PC-9 (cell line): Measurements from ENCODE around the gene UTP11. TPM values are rescaled to one million over a fixed set of nuclear protein-coding genes. Genes with fewer than 3 reads are reported as not detected.
A peak's percentile ranks its signal among the peaks of the same experiment; 100 is the strongest.

Source experiments
- BruUV-seq: library from RNA; stranded (reverse); fragments of 400-500 nt; replicated peaks from 2 replicates; lab custom pipeline; 2021; lab: Mats Ljungman, UMichigan
- CTCF ChIA-PET: fragments of 300-600 bp; sonication (Branson Sonifier 250); formaldehyde crosslinking; loops from one replicate; lab custom pipeline; 2022; ENCODE audit warnings: antibody characterized with exemption; lab: Charles Lee
- POLR2A ChIA-PET: fragments of 300-600 bp; sonication (Branson Sonifier 250); formaldehyde crosslinking; loops from one replicate; lab custom pipeline; 2022; ENCODE audit warnings: antibody characterized with exemption; ENCODE audit not compliant: unreplicated experiment; lab: Charles Lee
- DNase-seq, 2 experiments: peaks; one replicate each; pipeline versions ENCODE4 v3.0.0 to v3.0.0-alpha.2; 2015 to 2022; ENCODE audit warnings: mixed read lengths in 1 of 2
- H2AFZ ChIP-seq: fragments of 200-600 bp; sonication (generic); 2 replicates; pipeline ENCODE4 v1.8.1; 2017; ENCODE audit warnings: antibody characterized with exemption
- H3F3A ChIP-seq: fragments of 200-600 bp; sonication (generic); 2 replicates; pipeline ENCODE4 v1.8.1; 2017; ENCODE audit warnings: antibody characterized with exemption, mild to moderate bottlenecking, low read depth; ENCODE audit not compliant: insufficient read depth
- H3K27ac ChIP-seq: fragments of 200-600 bp; sonication (generic); 2 replicates; pipeline ENCODE4 v1.6.1; 2016; ENCODE audit warnings: mixed run types
- H3K27me3 ChIP-seq: fragments of 200-600 bp; sonication (generic); 2 replicates; pipeline ENCODE4 v1.6.1; 2016; ENCODE audit warnings: low read depth, mixed run types; ENCODE audit not compliant: insufficient read depth
- H3K36me3 ChIP-seq: fragments of 200-600 bp; sonication (generic); 2 replicates; pipeline ENCODE4 v1.6.1; 2016; ENCODE audit warnings: low read depth, mixed run types
- H3K4me1 ChIP-seq: fragments of 200-600 bp; sonication (generic); replicated peaks from 2 replicates; pipeline ENCODE4 v1.6.1; 2016; ENCODE audit warnings: mixed run types; ENCODE audit not compliant: insufficient read depth
- H3K4me2 ChIP-seq: fragments of 200-600 bp; sonication (generic); 2 replicates; pipeline ENCODE4 v1.6.1; 2017; ENCODE audit warnings: mixed run types
- H3K4me3 ChIP-seq: fragments of 200-600 bp; sonication (generic); 2 replicates; pipeline ENCODE4 v1.6.1; 2016; ENCODE audit warnings: mixed run types
- H3K79me2 ChIP-seq: fragments of 200-600 bp; sonication (generic); 2 replicates; pipeline ENCODE4 v1.6.1; 2017; ENCODE audit warnings: low read depth, mixed run types
- H3K9me2 ChIP-seq: fragments of 200-600 bp; sonication (generic); 2 replicates; pipeline ENCODE4 v1.8.1; 2017; ENCODE audit warnings: mild to moderate bottlenecking; ENCODE audit not compliant: insufficient read depth
- H3K9me3 ChIP-seq: fragments of 200-600 bp; sonication (generic); 2 replicates; pipeline ENCODE4 v1.8.1; 2016; ENCODE audit warnings: low read depth; ENCODE audit not compliant: insufficient read depth
- H4K20me1 ChIP-seq: fragments of 200-600 bp; sonication (generic); 2 replicates; pipeline ENCODE4 v1.8.1; 2017; ENCODE audit not compliant: insufficient read depth
- EZH2 ChIP-seq: fragments of 200-600 bp; sonication (generic); IDR thresholded peaks from 2 replicates; pipeline ENCODE4 v1.8.0; 2017; ENCODE audit warnings: antibody characterized with exemption, low read depth
- intact Hi-C: fragments of 100-400 bp; cut with micrococcal nuclease; formaldehyde crosslinking; loops from one replicate; pipeline ENCODE4 v1.10.0; 2022; ENCODE audit not compliant: unreplicated experiment
- total RNA-seq: library from RNA; stranded (reverse); gene quantifications from 2 replicates; pipeline ENCODE4 v1.2.3, GENCODE V29; 2021
- TF ChIP-seq, protein P1 (sequence below): fragments of 200-600 bp; sonication (generic); conservative IDR thresholded peaks from 2 replicates; pipeline ENCODE4 v1.6.1; 2017; ENCODE audit warnings: mixed run types, antibody characterized with exemption, mild to moderate bottlenecking, moderate library complexity

The UTP11 gene
- total RNA-seq, 1 experiment from 2014 or later = 36.4 TPM

DNA sequence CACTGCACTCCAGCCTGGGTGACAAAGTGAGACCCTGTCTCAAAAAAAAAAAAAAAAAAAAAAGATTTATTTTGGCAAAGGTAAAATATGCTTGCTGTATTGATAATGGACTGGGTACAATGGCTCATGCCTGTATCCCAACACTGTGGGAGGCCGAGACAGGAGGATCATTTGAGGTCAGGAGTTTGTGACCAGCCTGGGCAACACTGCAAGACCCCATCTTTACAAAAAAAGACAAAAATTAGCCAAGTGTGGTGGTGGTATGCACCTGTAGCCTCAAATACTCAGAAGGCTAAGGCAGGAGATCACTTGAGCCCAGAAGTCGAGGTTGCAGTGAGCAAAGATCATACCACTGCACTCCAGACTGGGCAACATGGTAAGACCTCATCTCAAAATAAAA lies 29.0 kb upstream of the UTP11 start:
- H3K79me2 ChIP-seq = peaks cover 18% of the 10 kb centered on the region
- H3F3A ChIP-seq = 0 out of 2 replicates have a peak, but pooled peaks cover 4% of the 10 kb centered on the region
- no peak overlapping the region for H3K4me2 ChIP-seq
- no peaks in the 10 kb centered on the region for H3K27me3 ChIP-seq
- peaks cover 5% of the 10 kb centered on the region; the same call in 1 of the 2 replicates for H4K20me1 ChIP-seq
- intact Hi-C loops = no loop called here
- H3K9me3 ChIP-seq = no peaks in the 10 kb centered on the region
- DNase-seq = no peak
- H3K9me2 ChIP-seq = no peaks in the 10 kb centered on the region
- no peak overlapping the region for H2AFZ ChIP-seq
- no TSS peak for BruUV-seq
- H3K4me3 ChIP-seq = no peak overlapping the region
- no peak overlapping the region for H3K27ac ChIP-seq
- H3K36me3 ChIP-seq = peaks cover 34% of the 10 kb centered on the region
- TF ChIP-seq EZH2 = no peak
- TF ChIP-seq, protein P1, sequence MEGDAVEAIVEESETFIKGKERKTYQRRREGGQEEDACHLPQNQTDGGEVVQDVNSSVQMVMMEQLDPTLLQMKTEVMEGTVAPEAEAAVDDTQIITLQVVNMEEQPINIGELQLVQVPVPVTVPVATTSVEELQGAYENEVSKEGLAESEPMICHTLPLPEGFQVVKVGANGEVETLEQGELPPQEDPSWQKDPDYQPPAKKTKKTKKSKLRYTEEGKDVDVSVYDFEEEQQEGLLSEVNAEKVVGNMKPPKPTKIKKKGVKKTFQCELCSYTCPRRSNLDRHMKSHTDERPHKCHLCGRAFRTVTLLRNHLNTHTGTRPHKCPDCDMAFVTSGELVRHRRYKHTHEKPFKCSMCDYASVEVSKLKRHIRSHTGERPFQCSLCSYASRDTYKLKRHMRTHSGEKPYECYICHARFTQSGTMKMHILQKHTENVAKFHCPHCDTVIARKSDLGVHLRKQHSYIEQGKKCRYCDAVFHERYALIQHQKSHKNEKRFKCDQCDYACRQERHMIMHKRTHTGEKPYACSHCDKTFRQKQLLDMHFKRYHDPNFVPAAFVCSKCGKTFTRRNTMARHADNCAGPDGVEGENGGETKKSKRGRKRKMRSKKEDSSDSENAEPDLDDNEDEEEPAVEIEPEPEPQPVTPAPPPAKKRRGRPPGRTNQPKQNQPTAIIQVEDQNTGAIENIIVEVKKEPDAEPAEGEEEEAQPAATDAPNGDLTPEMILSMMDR = no peak
- peaks cover 6% of the 10 kb centered on the region for H3K4me1 ChIP-seq
- CTCF ChIA-PET = no interaction called here
- POLR2A ChIA-PET = no interaction called here

DNA sequence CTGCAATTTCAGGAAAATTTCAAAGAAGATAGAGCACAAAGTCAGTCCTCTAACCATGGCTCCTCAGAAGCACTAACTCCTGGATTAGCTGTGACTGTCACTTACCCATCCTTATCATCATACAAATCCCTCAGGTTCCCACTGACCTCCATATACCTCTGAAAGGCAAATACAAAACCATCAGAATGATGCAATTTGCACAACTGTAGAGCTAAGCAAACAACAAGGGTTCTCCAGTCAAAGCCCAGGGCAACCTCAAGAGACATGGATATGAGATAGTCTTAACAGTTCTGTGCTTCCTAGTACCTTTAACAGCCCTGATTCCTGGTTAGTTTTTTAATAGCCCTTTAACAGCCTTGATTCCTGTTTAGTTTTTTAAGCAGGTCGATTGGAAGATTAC lies 24.9 kb upstream of the UTP11 start:
- Histone ChIP-seq H3K4me2 (no peak overlapping the region), H3K9me3 (no peaks in the 10 kb centered on the region), H3K4me3 (no peak overlapping the region), H2AFZ (no peak overlapping the region), H3F3A (0 out of 2 replicates have a peak, but pooled peaks cover 4% of the 10 kb centered on the region), H4K20me1 (peaks cover 5% of the 10 kb centered on the region), H3K36me3 (peaks cover 10% of the 10 kb centered on the region), H3K4me1 (peaks cover 10% of the 10 kb centered on the region), H3K79me2 (peaks cover 30% of the 10 kb centered on the region), H3K27ac (no peak overlapping the region), H3K27me3 (no peaks in the 10 kb centered on the region), H3K9me2 (no peaks in the 10 kb centered on the region)
- CTCF ChIA-PET = interaction anchor here (0.6 kb wide), 1 partner anchor 141 kb away, joined by 3 read pairs; no protein-coding TSS in a partner anchor
- no peak for TF ChIP-seq EZH2
- TF ChIP-seq, protein P1 = no peak
- BruUV-seq = no TSS peak
- intact Hi-C loops = loop anchor here (5.0 kb wide), 1 partner anchor 180 kb away; the partner anchor contains the start of genes C1orf122 and YRDC
- DNase-seq = no peak
- POLR2A ChIA-PET = no interaction called here

DNA sequence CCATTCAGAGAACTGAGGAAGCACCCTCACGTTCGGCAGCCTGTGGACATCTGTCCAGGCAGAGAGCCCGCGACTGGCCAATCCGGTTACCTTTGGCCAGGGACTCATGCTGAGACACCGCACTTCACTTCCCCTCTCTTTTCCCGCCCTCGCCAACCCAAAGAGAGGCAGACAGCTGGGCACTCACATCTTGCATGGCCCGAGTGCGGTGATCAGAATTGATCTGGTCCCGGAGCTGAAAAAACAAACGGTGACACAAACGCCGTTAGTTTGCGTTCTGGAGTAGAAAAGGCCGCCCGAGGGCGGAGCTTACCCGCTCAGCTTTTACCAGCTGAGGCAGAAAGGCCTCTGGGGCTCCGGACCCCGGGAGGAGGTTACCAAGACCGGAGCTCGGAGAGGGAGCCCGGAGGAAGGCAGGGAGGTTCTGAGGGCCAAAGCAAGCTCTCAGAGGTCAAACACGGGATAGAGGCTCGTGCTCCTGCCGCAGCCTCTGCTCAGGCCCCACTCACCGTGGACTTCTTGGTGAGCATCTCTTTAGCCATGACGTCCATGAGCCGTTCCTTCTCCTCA lies 23.1 kb upstream of the UTP11 start:
- peaks cover 5% of the 10 kb centered on the region for H4K20me1 ChIP-seq
- peak overlapping the region; percentile 89 for H3K4me3 ChIP-seq
- peak overlapping the region; percentile 92 for H2AFZ ChIP-seq
- BruUV-seq = TSS peak; percentile 53
- intact Hi-C loops = loop anchor here (5.0 kb wide), 1 partner anchor 182 kb away; the partner anchor contains the start of genes C1orf122 and YRDC
- H3K27me3 ChIP-seq = no peaks in the 10 kb centered on the region
- H3K4me1 ChIP-seq = peaks cover 10% of the 10 kb centered on the region
- CTCF ChIA-PET = interaction anchor here (0.9 kb wide), 2 partner anchors 24 to 149 kb away, joined by 3 to 5 read pairs; no protein-coding TSS in a partner anchor
- DNase-seq = peak in 1 of 2 experiments; percentile 56
- TF ChIP-seq EZH2 = no peak
- TF ChIP-seq, protein P1 = no peak
- no peak overlapping the region for H3K27ac ChIP-seq
- peaks cover 10% of the 10 kb centered on the region for H3K36me3 ChIP-seq
- peak overlapping the region; percentile 92 for H3K4me2 ChIP-seq
- H3K9me2 ChIP-seq = no peaks in the 10 kb centered on the region
- POLR2A ChIA-PET = interaction anchor here (0.5 to 0.6 kb wide), 2 partner anchors 14 to 455 kb away, joined by 3 read pairs; no protein-coding TSS in a partner anchor
- 0 out of 2 replicates have a peak, but pooled peaks cover 4% of the 10 kb centered on the region for H3F3A ChIP-seq
- H3K9me3 ChIP-seq = no peaks in the 10 kb centered on the region
- peaks cover 30% of the 10 kb centered on the region for H3K79me2 ChIP-seq
